ENCODE data around the gene AIFM2.
"Not testable (repeated sequence)": the region's sequence is repeated elsewhere in the genome, so short reads cannot be mapped to it uniquely, and the experiment has no call there.

Gene AIFM2

GRCh38 chr10:70111496-70111895 is 21.1 kb downstream of the AIFM2 start:
- Histone ChIP-seq H3K36me3 (ENCODE audit: low read depth) (peaks cover 39% of the 10 kb centered on the region), H3K27me3 (ENCODE audit: insufficient read depth, poor library complexity, severe bottlenecking) (no peaks in the 10 kb centered on the region), H3K9me3 (ENCODE audit: severe bottlenecking) (no peaks in the 10 kb centered on the region), H3K4me3 (ENCODE audit: severe bottlenecking) (no peak overlapping the region), H3K4me1 (ENCODE audit: insufficient read depth, poor library complexity, severe bottlenecking) (no peaks in the 10 kb centered on the region), H3K27ac (ENCODE audit: poor library complexity, severe bottlenecking) (no peak overlapping the region)
- DNase-seq (ENCODE audit: low spot score) (no peak), ATAC-seq (ENCODE audit: low read depth) (no peak)
- TF ChIP-seq CTCF (IDR thresholded peaks at IDR 0.05; ENCODE audit: poor library complexity, severe bottlenecking): no peak

- ATAC-seq (ENCODE audit: low read depth) (no peak), DNase-seq (ENCODE audit: low spot score) (no peak)
- TF ChIP-seq CTCF (IDR thresholded peaks at IDR 0.05; ENCODE audit: poor library complexity, severe bottlenecking): no peak
- Histone ChIP-seq H3K27ac (ENCODE audit: poor library complexity, severe bottlenecking) (no peak overlapping the region), H3K36me3 (ENCODE audit: low read depth) (peaks cover 23% of the 10 kb centered on the region), H3K27me3 (ENCODE audit: insufficient read depth, poor library complexity, severe bottlenecking) (no peaks in the 10 kb centered on the region), H3K4me3 (ENCODE audit: severe bottlenecking) (no peak overlapping the region), H3K9me3 (ENCODE audit: severe bottlenecking) (no peaks in the 10 kb centered on the region), H3K4me1 (ENCODE audit: insufficient read depth, poor library complexity, severe bottlenecking) (no peaks in the 10 kb centered on the region)
Observed at GRCh38 chr10:70109064-70109729, 23.4 kb downstream of the AIFM2 start.

GRCh38 chr10:70106958-70107791 is 25.4 kb downstream of the AIFM2 start:
- Histone ChIP-seq H3K4me3 (ENCODE audit: severe bottlenecking) (no peak overlapping the region), H3K9me3 (ENCODE audit: severe bottlenecking) (no peaks in the 10 kb centered on the region), H3K27ac (ENCODE audit: poor library complexity, severe bottlenecking) (no peak overlapping the region), H3K4me1 (ENCODE audit: insufficient read depth, poor library complexity, severe bottlenecking) (no peaks in the 10 kb centered on the region), H3K36me3 (ENCODE audit: low read depth) (peaks cover 15% of the 10 kb centered on the region), H3K27me3 (ENCODE audit: insufficient read depth, poor library complexity, severe bottlenecking) (no peaks in the 10 kb centered on the region)
- peak; percentile 36; the same call in 1 of the 3 replicates for ATAC-seq (ENCODE audit: low read depth)
- TF ChIP-seq CTCF (IDR thresholded peaks at IDR 0.05; ENCODE audit: poor library complexity, severe bottlenecking): peak; percentile 58
- DNase-seq (ENCODE audit: low spot score): no peak

GRCh38 chr10:70101668-70102067 is 31.0 kb downstream of the AIFM2 start:
- TF ChIP-seq CTCF (IDR thresholded peaks at IDR 0.05; ENCODE audit: poor library complexity, severe bottlenecking): no peak
- Histone ChIP-seq H3K4me1 (ENCODE audit: insufficient read depth, poor library complexity, severe bottlenecking) (no peaks in the 10 kb centered on the region), H3K27me3 (ENCODE audit: insufficient read depth, poor library complexity, severe bottlenecking) (no peaks in the 10 kb centered on the region), H3K4me3 (ENCODE audit: severe bottlenecking) (no peak overlapping the region), H3K9me3 (ENCODE audit: severe bottlenecking) (no peaks in the 10 kb centered on the region), H3K36me3 (ENCODE audit: low read depth) (peaks cover 23% of the 10 kb centered on the region), H3K27ac (ENCODE audit: poor library complexity, severe bottlenecking) (no peak overlapping the region)
- ATAC-seq (ENCODE audit: low read depth): no peak
- no peak for DNase-seq (ENCODE audit: low spot score)

- H3K27ac ChIP-seq (ENCODE audit: poor library complexity, severe bottlenecking); H3K9me3 ChIP-seq (ENCODE audit: severe bottlenecking); H3K4me3 ChIP-seq (ENCODE audit: severe bottlenecking); ATAC-seq (ENCODE audit: low read depth); H3K27me3 ChIP-seq (ENCODE audit: insufficient read depth, poor library complexity, severe bottlenecking); DNase-seq (ENCODE audit: low spot score); H3K4me1 ChIP-seq (ENCODE audit: insufficient read depth, poor library complexity, severe bottlenecking): not testable (repeated sequence)
- peaks cover 23% of the 10 kb centered on the region for H3K36me3 ChIP-seq (ENCODE audit: low read depth)
Observed at GRCh38 chr10:70101068-70101562, 31.5 kb downstream of the AIFM2 start.
